Fibroblast of pulmonary artery (primary cell): ENCODE results near the gene E2F6.

ENCODE experiments used
- DNase-seq: peaks from one replicate; pipeline ENCODE4 v3.0.0-alpha.2; 2010; ENCODE audit warnings: low read depth
- H3K4me3 ChIP-seq: replicated peaks from 2 replicates; pipeline ENCODE4 v1.5.1; 2011; ENCODE audit warnings: low read depth, mild to moderate bottlenecking, control low read depth, low read length, moderate library complexity
- TF ChIP-seq, protein P1 (sequence below): IDR thresholded peaks from 2 replicates; pipeline ENCODE4 v1.5.1; 2011; ENCODE audit warnings: mild to moderate bottlenecking, control low read depth, low read length, inconsistent platforms; ENCODE audit errors: missing control alignments

Gene E2F6

GRCh38 chr2:11478899-11479605 lies 13.1 kb upstream of the E2F6 start:
- TF ChIP-seq, protein P1, sequence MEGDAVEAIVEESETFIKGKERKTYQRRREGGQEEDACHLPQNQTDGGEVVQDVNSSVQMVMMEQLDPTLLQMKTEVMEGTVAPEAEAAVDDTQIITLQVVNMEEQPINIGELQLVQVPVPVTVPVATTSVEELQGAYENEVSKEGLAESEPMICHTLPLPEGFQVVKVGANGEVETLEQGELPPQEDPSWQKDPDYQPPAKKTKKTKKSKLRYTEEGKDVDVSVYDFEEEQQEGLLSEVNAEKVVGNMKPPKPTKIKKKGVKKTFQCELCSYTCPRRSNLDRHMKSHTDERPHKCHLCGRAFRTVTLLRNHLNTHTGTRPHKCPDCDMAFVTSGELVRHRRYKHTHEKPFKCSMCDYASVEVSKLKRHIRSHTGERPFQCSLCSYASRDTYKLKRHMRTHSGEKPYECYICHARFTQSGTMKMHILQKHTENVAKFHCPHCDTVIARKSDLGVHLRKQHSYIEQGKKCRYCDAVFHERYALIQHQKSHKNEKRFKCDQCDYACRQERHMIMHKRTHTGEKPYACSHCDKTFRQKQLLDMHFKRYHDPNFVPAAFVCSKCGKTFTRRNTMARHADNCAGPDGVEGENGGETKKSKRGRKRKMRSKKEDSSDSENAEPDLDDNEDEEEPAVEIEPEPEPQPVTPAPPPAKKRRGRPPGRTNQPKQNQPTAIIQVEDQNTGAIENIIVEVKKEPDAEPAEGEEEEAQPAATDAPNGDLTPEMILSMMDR = no peak
- DNase-seq = no peak
- no peak overlapping the region for H3K4me3 ChIP-seq

DNA sequence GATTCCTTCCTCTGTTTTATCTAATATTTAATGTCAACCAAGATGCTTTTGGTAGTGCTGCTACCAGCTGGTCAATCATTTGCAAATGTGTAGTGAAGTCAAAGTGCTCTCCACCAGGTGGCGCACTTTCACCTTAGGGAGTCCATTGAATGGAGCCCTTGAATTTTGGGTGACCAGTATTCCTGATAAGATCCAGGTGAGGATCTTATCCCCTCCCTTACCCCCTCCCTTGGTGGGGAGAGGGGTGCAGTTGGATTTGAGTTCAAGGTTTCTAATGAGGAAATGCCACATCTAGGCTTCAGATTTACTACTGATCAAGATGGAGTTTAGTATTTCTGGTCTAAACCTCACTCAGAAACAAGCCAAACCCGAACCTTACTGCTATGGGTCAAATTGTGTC lies 12.0 kb upstream of the E2F6 start:
- no peak overlapping the region for H3K4me3 ChIP-seq
- DNase-seq = peak; percentile 88
- TF ChIP-seq, protein P1 = peak; percentile 88

DNA sequence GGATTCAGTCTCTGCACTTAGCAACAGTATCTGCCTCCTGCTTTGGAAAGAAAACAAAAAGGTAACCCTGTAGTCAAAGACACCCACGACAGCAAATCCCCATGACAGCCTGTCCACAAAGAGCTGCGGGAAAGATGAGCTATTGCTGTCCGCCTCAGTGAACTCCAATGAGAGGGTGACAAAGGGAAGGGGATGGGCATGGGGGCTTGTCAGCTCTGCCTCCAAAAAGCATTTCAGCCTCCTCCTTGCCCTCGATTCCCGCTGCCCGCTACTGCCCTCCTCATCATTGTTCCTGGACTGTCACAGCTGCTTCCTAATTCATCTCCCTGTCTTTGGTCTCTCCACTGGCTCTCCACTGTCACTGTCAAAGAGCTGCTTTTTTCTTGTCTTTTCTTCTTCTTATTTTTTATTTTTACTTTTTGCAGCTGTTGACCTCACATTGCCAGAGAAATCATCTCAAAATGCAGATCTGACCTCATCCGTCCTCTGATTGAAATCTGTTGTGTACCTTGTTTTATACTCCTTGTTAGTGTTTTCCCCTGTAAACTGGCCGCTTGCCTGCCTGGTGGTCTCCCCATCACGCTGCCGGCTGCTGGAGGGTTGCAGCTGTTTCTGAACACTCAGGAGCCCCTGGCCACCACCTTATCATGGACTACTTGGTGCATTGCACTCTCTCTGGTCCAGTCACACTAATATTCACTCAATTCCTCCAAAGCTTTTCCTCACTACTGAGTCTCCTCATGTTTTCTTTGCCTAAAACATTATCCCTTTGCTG lies 7.9 kb upstream of the E2F6 start:
- H3K4me3 ChIP-seq = no peak overlapping the region
- TF ChIP-seq, protein P1 = no peak

DNA sequence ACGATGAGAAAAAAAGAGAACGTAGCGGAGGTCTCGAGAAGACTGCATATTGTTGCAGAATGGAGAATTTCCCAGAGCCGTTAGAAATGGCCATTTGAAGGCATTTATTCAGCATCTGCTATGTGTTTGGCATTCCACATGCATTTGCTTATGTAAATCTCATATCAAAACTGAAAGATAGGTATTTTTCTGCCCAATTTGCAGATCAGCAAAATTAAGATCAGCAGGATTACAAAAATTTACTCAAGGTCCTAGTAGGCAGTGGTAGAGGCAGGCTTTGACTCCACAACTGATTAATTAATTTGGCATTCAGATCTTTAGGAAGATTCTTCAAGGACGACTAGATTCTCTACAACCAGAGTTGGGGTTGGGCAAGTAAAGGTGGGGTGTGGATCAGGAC lies 1.8 kb upstream of the E2F6 start:
- no peak for DNase-seq
- H3K4me3 ChIP-seq = no peak overlapping the region
- TF ChIP-seq, protein P1 = no peak

More for the DNA sequence above, 7.9 kb upstream of the E2F6 start:
- DNase-seq = no peak

- DNase-seq = no peak
- no peak overlapping the region for H3K4me3 ChIP-seq
- TF ChIP-seq, protein P1 = no peak
Observed at GRCh38 chr2:11467129-11467649, 1.2 kb upstream of the E2F6 start.

DNA sequence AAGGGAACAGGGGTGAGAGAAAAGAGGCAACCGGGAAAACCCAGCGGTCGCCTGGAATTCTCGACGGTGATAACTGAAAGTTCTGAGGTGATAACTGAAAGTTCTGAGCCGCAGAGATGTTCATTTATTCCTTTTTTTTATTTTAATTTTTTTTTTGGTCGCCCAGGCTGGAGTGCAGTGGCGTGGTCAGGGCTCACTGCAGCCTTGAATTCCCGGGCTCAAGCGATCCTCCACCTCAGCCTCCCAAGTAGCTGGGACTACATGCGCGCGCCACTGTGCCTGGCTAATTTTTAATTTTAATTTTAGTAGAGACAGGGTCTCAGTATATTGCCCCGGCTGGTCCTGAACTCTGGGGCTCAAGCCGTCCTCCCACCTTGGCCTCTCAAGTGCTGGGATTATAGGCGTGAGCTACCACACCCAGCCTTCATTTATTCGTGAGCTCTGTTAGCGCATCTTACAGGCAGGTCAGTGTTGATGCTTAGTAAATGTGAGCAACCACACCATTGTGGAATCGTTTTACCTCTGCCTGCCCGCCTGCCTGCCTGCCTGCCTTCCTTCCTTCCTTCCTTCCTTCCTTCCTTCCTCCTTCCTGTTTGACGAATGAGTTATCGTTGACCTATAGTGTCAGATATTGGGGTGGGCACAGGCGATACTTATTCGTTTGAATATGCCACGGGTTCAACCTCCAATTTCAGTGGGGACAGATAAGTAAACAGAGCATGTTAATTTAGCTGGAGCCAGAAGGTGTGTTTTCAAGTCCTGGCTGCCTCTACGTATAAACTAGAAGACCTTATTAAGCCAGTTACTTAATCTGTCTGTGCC lies 557 bp upstream of the E2F6 start:
- TF ChIP-seq, protein P1 = no peak
- DNase-seq = no peak
- H3K4me3 ChIP-seq = peak overlapping the region; percentile 58
